Endothelial cell of umbilical vein (primary cell): ENCODE results near the gene GID4. TPM values are rescaled to one million over a fixed set of nuclear protein-coding genes. Genes with fewer than 3 reads are reported as not detected.

Experiments used
- BruUV-seq: library from RNA; stranded (reverse); fragments of 400-500 nt; replicated peaks from 2 replicates; lab custom pipeline; 2021; lab: Mats Ljungman, UMichigan
- CTCF ChIA-PET: fragments of 300-600, 350-600 bp; sonication (Branson Sonifier 250); formaldehyde crosslinking; loops from one replicate; lab custom pipeline; 2021; ENCODE audit warnings: antibody characterized with exemption, inconsistent platforms; lab: Charles Lee
- POLR2A ChIA-PET: fragments of 300-600, 350-600 bp; sonication (Branson Sonifier 250); formaldehyde crosslinking; loops from one replicate; lab custom pipeline; 2021; ENCODE audit warnings: antibody characterized with exemption, inconsistent platforms; lab: Charles Lee
- DNase-seq: peaks from one replicate; pipeline ENCODE4 v3.0.0-alpha.2; 2011; ENCODE audit warnings: low read depth, low spot score
- FAIRE-seq: peaks from 2 replicates; lab custom pipeline; 2011; peaks lifted over from hg19 to GRCh38; lab: Jason Lieb, UNC
- H2AFZ ChIP-seq: 2 replicates; pipeline ENCODE4 v1.6.0; 2012; ENCODE audit warnings: low read depth, low read length, control low read depth, inconsistent platforms
- H3K27ac ChIP-seq: 2 replicates; pipeline ENCODE4 v1.5.1; 2011; ENCODE audit warnings: low read depth, mild to moderate bottlenecking, control low read depth, low read length, moderate library complexity; ENCODE audit not compliant: insufficient read depth
- H3K27me3 ChIP-seq, 2 experiments: 2 replicates each; pipeline versions ENCODE4 v1.6.0 to v1.6.1; 2011; ENCODE audit warnings: low read length in 2 of 2, mixed read lengths in 1 of 2; ENCODE audit not compliant: control insufficient read depth in 2 of 2, insufficient read depth in 2 of 2
- H3K36me3 ChIP-seq, 2 experiments: 2 replicates in 1 of 2; 3 replicates in 1 of 2; pipeline ENCODE4 v1.5.1; 2011; ENCODE audit warnings: low read length in 2 of 2, mild to moderate bottlenecking in 1 of 2, moderate library complexity in 1 of 2; ENCODE audit not compliant: control insufficient read depth in 2 of 2, insufficient read depth in 2 of 2; ENCODE audit errors: extremely low read depth in 1 of 2
- H3K4me1 ChIP-seq: 3 replicates; pipeline ENCODE4 v1.5.1; 2011; ENCODE audit warnings: mild to moderate bottlenecking, low read length; ENCODE audit not compliant: control insufficient read depth, insufficient read depth; ENCODE audit errors: extremely low read depth
- H3K4me2 ChIP-seq: 2 replicates; pipeline ENCODE4 v1.6.1; 2011; ENCODE audit warnings: low read length, control low read depth, mixed read lengths; ENCODE audit not compliant: insufficient read depth
- H3K4me3 ChIP-seq, 3 experiments: fragments of 200-600 bp in 1 of 3; sonication (generic), shearing (Covaris generic) in 1 of 3; replicated peaks in 1 of 3; 2 replicates each; pipeline ENCODE4 v1.5.1; 2011 to 2016; ENCODE audit warnings: control low read depth in 3 of 3, low read length in 3 of 3, mild to moderate bottlenecking in 2 of 3, inconsistent platforms in 1 of 3, low read depth in 1 of 3, moderate library complexity in 1 of 3; ENCODE audit not compliant: insufficient read depth in 1 of 3
- H3K79me2 ChIP-seq: 2 replicates; pipeline ENCODE4 v1.6.0; 2012; ENCODE audit warnings: low read length, inconsistent platforms; ENCODE audit not compliant: control insufficient read depth, insufficient read depth
- H3K9ac ChIP-seq: replicated peaks from 2 replicates; pipeline ENCODE3; 2011; ENCODE audit warnings: low read length, control low read depth; ENCODE audit not compliant: insufficient read depth; ENCODE audit errors: extremely low read depth
- H3K9me1 ChIP-seq: replicated peaks from 3 replicates; pipeline ENCODE4 v1.6.0; 2011; ENCODE audit warnings: mild to moderate bottlenecking, low read length; ENCODE audit not compliant: control insufficient read depth, insufficient read depth; ENCODE audit errors: extremely low read depth
- H3K9me3 ChIP-seq: replicated peaks from 2 replicates; pipeline ENCODE4 v1.5.1; 2012; ENCODE audit warnings: low read length, inconsistent platforms; ENCODE audit not compliant: control insufficient read depth, insufficient read depth
- H4K20me1 ChIP-seq: replicated peaks from 2 replicates; pipeline ENCODE3; 2011; ENCODE audit warnings: mild to moderate bottlenecking, low read length; ENCODE audit not compliant: control insufficient read depth, insufficient read depth; ENCODE audit errors: extremely low read depth
- CTCF ChIP-seq, 2 donors: IDR thresholded peaks; 1 replicate in 1 of 2; 2 replicates in 1 of 2; pipeline ENCODE4 v1.5.1; 2011; ENCODE audit warnings: low read length in 2 of 2, mild to moderate bottlenecking in 2 of 2, moderate library complexity in 2 of 2, control low read depth in 1 of 2, inconsistent platforms in 1 of 2, low read depth in 1 of 2; ENCODE audit not compliant: insufficient read depth in 1 of 2; ENCODE audit errors: extremely low read depth in 1 of 2
- EZH2 ChIP-seq: IDR thresholded peaks from 2 replicates; pipeline ENCODE4 v1.6.1; 2012; ENCODE audit warnings: borderline replicate concordance, low read depth, mild to moderate bottlenecking, moderate library complexity, low read length, inconsistent platforms; ENCODE audit not compliant: severe bottlenecking
- JUN ChIP-seq: IDR thresholded peaks from 2 replicates; pipeline ENCODE4 v1.6.1; 2011; ENCODE audit warnings: borderline replicate concordance, low read depth; ENCODE audit not compliant: insufficient read length, insufficient read depth
- MYC ChIP-seq: IDR thresholded peaks from one replicate; pipeline ENCODE4 v1.6.1; 2011; ENCODE audit warnings: mild to moderate bottlenecking, low read depth, low read length
- POLR2A ChIP-seq: IDR thresholded peaks from 2 replicates; pipeline ENCODE4 v1.6.1; 2012; ENCODE audit warnings: low read depth, mild to moderate bottlenecking, control low read depth, low read length
- POLR2AphosphoS5 ChIP-seq: IDR thresholded peaks from 2 replicates; pipeline ENCODE4 v1.6.1; 2012; ENCODE audit warnings: low read depth, mild to moderate bottlenecking, control low read depth, low read length, moderate library complexity; ENCODE audit not compliant: insufficient read depth
- dilution Hi-C: fragments of 300-500 bp; cut with MboI; formaldehyde crosslinking; loops from one replicate; pipeline ENCODE4 v1.15.0; 2019; ENCODE audit warnings: low sequenced_read_pairs; ENCODE audit not compliant: extremely low pct_ligation_motif_present
- intact Hi-C: fragments of 100-400 bp; cut with micrococcal nuclease; formaldehyde crosslinking; loops from one replicate; pipeline ENCODE4 v1.10.0; 2022
- polyA plus RNA-seq, 4 experiments: library from polyadenylated mRNA; depleted of rRNA in 3 of 4; stranded (reverse) in 3 of 4; unstranded in 1 of 4; fragments of >200 nt; gene quantifications; 2 replicates each; pipeline versions ENCODE4 v1.2.1 to v1.2.3, GENCODE V29; 2011 to 2012; ENCODE audit warnings: missing spikeins in 1 of 4
- total RNA-seq: library from RNA; stranded (reverse); gene quantifications from 2 replicates; pipeline ENCODE4 v1.2.3, GENCODE V29; 2021

The GID4 gene
- total and polyA plus RNA-seq, 2 donors (not counting 3 experiments of a cell fraction or from before 2014, with no cell fraction given) = 6.4 to 11.3 TPM

DNA sequence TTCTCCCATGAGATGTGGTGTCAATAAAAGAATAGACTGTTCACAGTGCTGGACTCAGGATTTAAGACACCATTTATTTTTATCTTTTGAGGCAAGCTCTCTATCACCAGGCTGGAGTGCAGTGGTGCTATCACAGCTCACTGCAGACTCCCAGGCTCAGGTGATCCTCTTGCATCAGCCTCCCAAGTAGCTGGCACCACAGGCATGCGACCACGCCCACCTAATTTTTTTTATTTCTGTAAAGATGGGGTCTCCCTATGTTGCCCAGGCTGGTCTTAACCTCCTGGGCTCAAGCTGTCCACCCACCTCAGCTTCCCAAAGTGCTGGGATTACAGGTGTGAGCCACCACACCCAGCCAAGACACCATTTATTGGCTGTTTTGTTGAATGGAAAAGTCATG is 29.9 kb downstream of the GID4 start:
- dilution Hi-C loops = no loop called here
- Histone ChIP-seq H4K20me1 (no peaks in the 10 kb centered on the region), H3K79me2 (no peaks in the 10 kb centered on the region), H3K4me3 (no peak overlapping the region), H3K27ac (no peak overlapping the region), H2AFZ (no peak overlapping the region), H3K9ac (no peak overlapping the region), H3K4me2 (no peak overlapping the region), H3K27me3 (peaks cover 0 to 6% of the 10 kb centered on the region in 2 experiments), H3K9me3 (no peaks in the 10 kb centered on the region), H3K36me3 (peaks cover 0 to 7% of the 10 kb centered on the region in 2 experiments), H3K4me1 (no peaks in the 10 kb centered on the region), H3K9me1 (no peaks in the 10 kb centered on the region)
- intact Hi-C loops = no loop called here
- ChIA-PET CTCF (interaction anchor here (1.3 to 1.5 kb wide), 3 partner anchors 10 to 14 kb away, joined by 3 read pairs; no protein-coding TSS in a partner anchor), POLR2A (no interaction called here)
- BruUV-seq = no TSS peak
- TF ChIP-seq POLR2A (no peak), EZH2 (no peak), CTCF (IDR thresholded peaks at IDR 0.05; ENCODE audit: extremely low read depth in 1 of 2, insufficient read depth in 1 of 2, low read depth in 1 of 2, low read length in 2 of 2) (no peak), MYC (no peak), JUN (no peak), POLR2AphosphoS5 (no peak)
- FAIRE-seq (no peak), DNase-seq (no peak)
